GM12892 (cell line): ENCODE data around the gene CAAP1.

Source experiments
- POLR2A ChIP-seq: IDR thresholded peaks from 2 replicates; pipeline ENCODE4 v1.6.1; 2011; ENCODE audit warnings: low read depth, low read length, control low read depth
- POLR2AphosphoS5 ChIP-seq: IDR thresholded peaks from 2 replicates; pipeline ENCODE4 v1.6.1; 2011; ENCODE audit warnings: low read depth, low read length, control low read depth
- TAF1 ChIP-seq: IDR thresholded peaks from 2 replicates; pipeline ENCODE4 v1.6.1; 2011; ENCODE audit warnings: low read depth, mild to moderate bottlenecking, control low read depth, low read length, borderline replicate concordance

DNA sequence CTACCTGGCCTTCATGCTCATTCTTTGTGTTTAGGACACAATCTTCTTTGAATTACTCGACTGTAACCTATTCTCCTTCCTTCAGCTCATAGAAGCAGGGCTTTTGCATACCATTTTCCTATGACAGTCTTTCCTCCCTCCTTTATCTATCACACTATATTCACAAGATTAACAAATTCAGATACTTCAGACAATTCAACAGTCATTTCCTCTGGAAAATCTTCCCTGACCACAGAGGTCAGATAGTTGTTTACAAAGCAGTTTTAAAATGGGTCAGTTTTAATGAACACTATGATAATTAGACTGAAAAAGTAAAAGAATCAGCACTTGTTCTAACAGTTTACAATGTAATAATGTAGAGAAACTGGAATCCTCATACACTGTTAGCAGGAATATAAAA, 4.3 kb downstream of the CAAP1 start:
- no peak for TF ChIP-seq POLR2AphosphoS5
- no peak for TF ChIP-seq POLR2A
- no peak for TF ChIP-seq TAF1
